ENCODE measurements around the gene MACO1.
A peak's percentile ranks its signal among the peaks of the same experiment; 100 is the strongest.
"Not testable (repeated sequence)": the region's sequence is repeated elsewhere in the genome, so short reads cannot be mapped to it uniquely, and the experiment has no call there.

MACO1 gene

DNA sequence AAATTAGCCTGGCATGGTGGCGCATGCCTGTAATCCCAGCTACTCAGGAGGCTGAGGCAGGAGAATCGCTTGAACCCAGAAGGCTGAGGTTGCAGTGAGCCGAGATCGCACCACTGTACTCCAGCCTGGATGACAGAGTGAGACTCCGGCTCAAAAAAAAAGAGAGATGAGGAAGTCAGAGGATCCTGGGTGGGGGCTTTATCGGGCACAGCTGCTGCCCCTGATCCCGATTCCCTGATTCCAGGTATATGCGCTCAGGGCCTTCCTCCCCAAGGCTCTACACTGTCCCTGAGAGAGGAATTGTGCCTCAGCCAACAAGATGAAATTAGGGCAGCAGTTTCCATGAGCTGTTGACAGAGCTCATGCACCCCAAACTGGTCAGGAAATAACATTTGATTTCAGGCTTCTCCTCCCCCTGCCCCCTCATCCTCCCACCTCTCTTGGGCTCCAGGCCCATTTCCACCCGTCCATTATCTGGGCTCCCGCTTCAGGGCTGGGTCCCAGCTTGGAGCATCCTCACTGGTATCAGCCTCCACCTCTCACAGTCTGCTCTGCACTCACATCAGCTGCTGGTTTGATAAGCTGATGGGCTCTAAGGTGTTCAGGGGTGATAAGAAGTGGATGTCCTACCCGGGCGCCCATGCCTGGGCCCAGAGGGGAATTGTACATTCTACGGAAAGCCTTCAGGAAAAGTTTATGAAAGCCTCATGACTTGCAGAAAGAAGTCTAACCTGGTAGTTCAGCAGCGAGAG lies 17.6 kb upstream of the MACO1 start:
- H3K36me3 Mint-ChIP-seq (ENCODE audit: low read depth); H3K27ac Mint-ChIP-seq; H3K4me1 Mint-ChIP-seq; ATAC-seq; H3K4me3 Mint-ChIP-seq; H3K27me3 Mint-ChIP-seq; DNase-seq; H3K9me3 Mint-ChIP-seq: not testable (repeated sequence)

DNA sequence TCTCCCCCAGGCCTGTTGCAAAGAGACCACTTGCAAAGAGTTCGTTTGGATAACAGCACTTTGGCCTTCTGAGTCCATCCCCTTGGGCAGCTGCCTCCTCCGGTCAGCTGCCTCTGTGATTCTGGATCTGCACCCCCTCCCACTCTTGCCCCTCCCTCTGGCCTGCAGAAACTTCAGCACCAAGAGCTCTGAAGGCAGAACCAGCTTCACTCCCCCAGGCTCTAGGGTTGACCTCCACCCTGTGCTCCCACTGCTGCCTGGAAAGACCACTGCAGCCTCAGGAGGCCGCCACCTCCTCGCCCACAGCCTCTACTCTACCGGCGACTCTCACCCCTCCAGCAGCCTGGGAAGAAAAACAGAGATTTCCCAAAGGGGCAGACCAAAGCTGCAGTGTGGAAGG lies 16.5 kb upstream of the MACO1 start:
- not testable (repeated sequence) for H3K4me1 Mint-ChIP-seq; H3K36me3 Mint-ChIP-seq (ENCODE audit: low read depth); H3K27ac Mint-ChIP-seq; DNase-seq; H3K4me3 Mint-ChIP-seq; ATAC-seq; H3K27me3 Mint-ChIP-seq; H3K9me3 Mint-ChIP-seq

DNA sequence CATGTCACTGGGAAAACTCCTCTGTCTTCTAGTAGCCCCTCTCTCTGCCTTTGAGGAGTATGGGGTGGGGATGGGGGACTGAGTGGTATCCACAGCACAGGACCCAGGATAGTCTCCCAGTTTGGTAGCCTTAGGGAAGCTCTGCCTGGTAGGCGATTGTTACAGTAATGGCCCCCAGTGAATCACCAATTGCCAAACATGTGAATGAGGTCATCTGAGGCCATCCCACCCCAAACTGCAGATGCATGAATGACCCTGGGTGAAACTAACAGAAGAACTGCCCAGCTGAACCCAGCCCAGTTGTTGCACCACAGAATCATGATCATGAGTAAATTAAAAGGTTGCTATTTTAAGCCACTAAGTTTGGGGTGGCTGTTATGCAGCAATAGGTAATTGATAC lies 16.1 kb upstream of the MACO1 start:
- H3K36me3 Mint-ChIP-seq (ENCODE audit: low read depth); DNase-seq; ATAC-seq; H3K4me3 Mint-ChIP-seq; H3K4me1 Mint-ChIP-seq; H3K9me3 Mint-ChIP-seq; H3K27me3 Mint-ChIP-seq; H3K27ac Mint-ChIP-seq: not testable (repeated sequence)

GRCh38 chr1:25417280-25417679 lies 13.4 kb upstream of the MACO1 start:
- not testable (repeated sequence) for H3K4me3 Mint-ChIP-seq; DNase-seq; H3K9me3 Mint-ChIP-seq; H3K27ac Mint-ChIP-seq; H3K36me3 Mint-ChIP-seq (ENCODE audit: low read depth); ATAC-seq; H3K4me1 Mint-ChIP-seq; H3K27me3 Mint-ChIP-seq

DNA sequence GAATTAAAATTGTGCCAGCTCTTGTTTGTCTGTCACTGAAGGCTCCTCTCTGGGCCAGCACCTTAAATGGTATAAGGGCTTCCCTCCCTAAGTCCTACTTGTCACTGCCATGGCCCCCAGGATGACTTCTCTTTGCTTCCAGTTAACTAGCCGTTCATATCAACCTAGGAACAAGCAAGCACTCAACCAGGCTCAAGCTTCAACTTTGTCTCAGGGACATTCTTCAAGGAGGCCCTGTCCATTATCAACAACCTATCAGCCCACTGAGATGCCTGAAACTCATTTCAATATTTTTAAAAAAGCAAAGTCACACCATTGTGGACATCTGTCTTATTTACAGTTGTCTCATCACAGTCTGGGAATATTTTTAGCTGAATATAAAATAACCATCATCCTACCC lies 11.4 kb upstream of the MACO1 start:
- H3K27ac Mint-ChIP-seq; H3K9me3 Mint-ChIP-seq; H3K36me3 Mint-ChIP-seq (ENCODE audit: low read depth); ATAC-seq; DNase-seq; H3K4me1 Mint-ChIP-seq; H3K4me3 Mint-ChIP-seq; H3K27me3 Mint-ChIP-seq: not testable (repeated sequence)

GRCh38 chr1:25420715-25421114 lies 10.0 kb upstream of the MACO1 start, which contains the start of gene RHCE:
RHCE (minus strand) TSS chr1:25420825; CDS start chr1:25420786, 39 bp downstream.
- not testable (repeated sequence) for H3K9me3 Mint-ChIP-seq, ATAC-seq

DNA sequence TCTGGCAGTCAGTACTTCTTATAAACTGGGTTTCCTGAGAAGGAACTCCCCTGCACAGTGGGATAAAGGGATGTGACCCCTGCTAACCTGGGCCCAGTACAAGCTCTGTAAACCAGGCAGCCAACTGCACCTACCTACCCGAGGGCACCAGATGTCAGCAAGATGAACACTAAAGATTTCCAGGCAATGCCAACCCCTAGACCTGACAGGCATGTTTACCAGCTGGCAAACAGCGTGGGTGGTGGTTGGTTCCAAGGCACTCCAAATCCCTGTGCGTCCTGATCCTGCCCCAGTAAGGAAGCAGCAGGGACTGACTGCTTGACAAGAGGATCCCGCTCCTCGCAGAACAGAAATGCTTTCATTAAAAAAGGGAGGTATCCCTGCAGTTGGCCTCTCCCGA lies 7.5 kb upstream of the MACO1 start:
- not testable (repeated sequence) for DNase-seq; H3K27me3 Mint-ChIP-seq; H3K36me3 Mint-ChIP-seq (ENCODE audit: low read depth); H3K4me1 Mint-ChIP-seq; H3K9me3 Mint-ChIP-seq; H3K27ac Mint-ChIP-seq; H3K4me3 Mint-ChIP-seq; ATAC-seq

More at GRCh38 chr1:25420715-25421114, 10.0 kb upstream of the MACO1 start, which contains the start of gene RHCE:
- not testable (repeated sequence) for DNase-seq; H3K27me3 Mint-ChIP-seq; H3K4me1 Mint-ChIP-seq; H3K27ac Mint-ChIP-seq; H3K36me3 Mint-ChIP-seq (ENCODE audit: low read depth); H3K4me3 Mint-ChIP-seq

DNA sequence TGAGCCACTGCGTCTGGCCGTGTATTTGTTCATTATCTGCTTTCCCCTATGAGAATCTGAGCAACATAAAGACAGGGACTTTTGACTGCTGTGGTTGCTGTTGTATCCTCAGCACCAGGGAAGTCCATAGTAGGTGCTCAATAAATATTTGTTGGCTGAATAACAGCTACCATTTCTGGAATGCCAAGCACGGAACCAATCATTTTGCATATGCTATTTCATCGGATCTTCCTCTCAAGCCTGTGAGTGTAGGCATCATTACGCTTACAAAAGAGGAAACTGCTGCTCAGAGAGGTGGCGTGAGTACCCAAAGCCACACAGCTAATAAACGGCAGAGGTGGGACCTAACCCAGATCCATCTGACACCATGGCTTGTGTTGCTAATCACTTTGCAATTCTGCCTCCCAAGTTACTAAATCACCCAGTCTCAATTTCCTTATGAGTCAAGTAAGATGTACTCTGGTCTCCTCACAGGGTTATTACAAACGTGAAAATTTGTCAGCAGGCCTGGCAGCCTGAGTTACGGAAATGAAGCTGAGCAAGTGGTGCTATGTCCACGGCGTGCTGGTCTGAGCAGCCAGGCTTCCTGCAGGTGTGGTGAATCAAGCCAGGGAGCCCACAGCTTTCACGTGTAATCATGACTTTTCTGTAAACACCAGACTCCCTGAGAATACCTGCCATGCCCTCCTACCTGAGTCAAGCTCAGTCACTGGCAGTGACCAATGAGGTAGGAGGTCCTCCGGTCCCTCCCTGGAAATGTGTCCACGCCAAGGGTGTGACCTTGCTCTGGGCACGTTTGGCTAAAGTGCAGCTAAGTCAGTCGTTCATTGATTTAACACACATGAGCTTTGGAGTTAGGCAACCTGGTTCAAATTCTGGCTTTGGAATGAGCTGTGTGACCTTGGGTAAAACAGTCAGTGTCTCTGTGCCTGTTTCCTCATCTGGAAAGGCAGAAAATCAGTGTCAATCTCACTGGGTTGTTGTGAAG lies 5.3 kb upstream of the MACO1 start:
- Mint-ChIP-seq H3K4me3 (no peak overlapping the region), H3K27ac (no peak overlapping the region), H3K27me3 (peaks cover 2% of the 10 kb centered on the region), H3K4me1 (peaks cover 6% of the 10 kb centered on the region), H3K36me3 (ENCODE audit: low read depth) (no peaks in the 10 kb centered on the region), H3K9me3 (no peaks in the 10 kb centered on the region)
- no peak for ATAC-seq
- no peak for DNase-seq

DNA sequence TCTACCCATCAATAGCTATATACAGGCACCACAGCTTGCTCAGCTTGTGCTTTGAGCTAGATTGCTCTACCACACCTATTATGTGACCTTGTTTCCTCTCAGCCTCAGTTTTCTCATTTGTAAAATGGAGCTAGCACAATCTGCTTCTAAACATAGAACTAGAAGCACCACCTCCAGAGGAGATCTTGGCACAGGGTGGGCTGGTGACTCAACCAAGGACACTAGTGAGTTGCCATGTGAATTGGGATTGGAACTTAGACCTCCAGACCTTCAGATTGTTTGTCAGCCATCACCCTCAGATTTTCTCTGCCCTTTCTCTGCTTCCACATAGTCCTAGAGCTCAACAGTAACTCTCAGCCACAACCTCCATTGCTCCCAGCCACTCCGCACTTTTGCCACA lies 3.0 kb upstream of the MACO1 start:
- Mint-ChIP-seq H3K27me3 (no peaks in the 10 kb centered on the region), H3K4me1 (peaks cover 18% of the 10 kb centered on the region), H3K27ac (no peak overlapping the region), H3K4me3 (no peak overlapping the region), H3K9me3 (no peaks in the 10 kb centered on the region), H3K36me3 (ENCODE audit: low read depth) (no peaks in the 10 kb centered on the region)
- ATAC-seq (no peak), DNase-seq (no peak)

GRCh38 chr1:25428475-25429166 lies 2.1 kb upstream of the MACO1 start:
- ATAC-seq, result no peak
- no peak for DNase-seq
- H3K27me3 Mint-ChIP-seq, result no peaks in the 10 kb centered on the region
- H3K36me3 Mint-ChIP-seq (ENCODE audit: low read depth), result no peaks in the 10 kb centered on the region
- H3K4me1 Mint-ChIP-seq, result peaks cover 27% of the 10 kb centered on the region
- H3K9me3 Mint-ChIP-seq, result no peaks in the 10 kb centered on the region
- H3K27ac Mint-ChIP-seq, result no peak overlapping the region
- H3K4me3 Mint-ChIP-seq, result peak overlapping the region; percentile 44

GRCh38 chr1:25430967-25431881 lies 527 bp downstream of the MACO1 start:
- Mint-ChIP-seq H3K27ac (peak overlapping the region; percentile 67), H3K9me3 (no peaks in the 10 kb centered on the region), H3K27me3 (no peaks in the 10 kb centered on the region), H3K36me3 (ENCODE audit: low read depth) (no peaks in the 10 kb centered on the region), H3K4me3 (peak overlapping the region; percentile 89), H3K4me1 (peaks cover 53% of the 10 kb centered on the region)
- ATAC-seq (peak; percentile 31), DNase-seq (peak; percentile 70)

DNA sequence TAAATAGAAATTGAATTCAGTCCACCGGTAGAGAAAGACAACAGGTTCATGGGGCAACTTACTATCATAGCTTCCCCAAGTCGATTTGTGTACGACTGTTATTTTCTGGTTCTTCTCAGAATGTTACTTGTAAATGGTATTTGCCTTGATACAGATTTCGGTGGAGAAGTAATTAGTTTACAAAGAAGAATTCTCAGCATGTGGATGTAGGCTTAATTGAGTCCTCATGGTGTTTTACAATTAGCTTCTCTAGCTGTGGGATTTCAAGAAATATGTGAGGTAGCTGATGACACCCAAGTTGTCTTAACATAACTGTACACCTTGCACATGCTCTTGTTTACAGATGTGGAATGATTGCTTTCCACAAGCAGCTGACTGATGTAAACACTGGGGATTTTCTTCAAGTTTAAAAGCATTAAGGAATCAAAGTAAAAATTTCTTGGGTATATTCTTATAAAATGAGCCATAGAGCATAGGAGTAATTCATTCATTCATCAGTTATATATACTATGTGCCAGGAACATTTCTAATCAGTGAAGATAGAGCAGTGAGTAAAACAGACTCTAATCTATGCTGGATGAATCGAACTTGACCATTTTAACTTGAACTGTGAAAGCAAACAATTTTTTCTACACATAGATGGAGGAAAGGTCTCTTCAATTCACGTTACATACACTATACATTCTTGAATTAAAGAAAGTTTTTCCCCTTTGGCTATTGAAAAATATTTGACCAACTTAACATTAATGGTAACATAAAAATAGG lies 1.4 kb downstream of the MACO1 start:
- Mint-ChIP-seq H3K36me3 (ENCODE audit: low read depth) (peaks cover 5% of the 10 kb centered on the region), H3K27me3 (no peaks in the 10 kb centered on the region), H3K4me1 (peaks cover 62% of the 10 kb centered on the region), H3K4me3 (peak overlapping the region; percentile 87), H3K27ac (peak overlapping the region; percentile 67), H3K9me3 (no peaks in the 10 kb centered on the region)
- ATAC-seq (no peak), DNase-seq (no peak)

- Mint-ChIP-seq H3K36me3 (ENCODE audit: low read depth) (peaks cover 7% of the 10 kb centered on the region), H3K27me3 (no peaks in the 10 kb centered on the region), H3K4me3 (peak overlapping the region; percentile 87), H3K9me3 (no peaks in the 10 kb centered on the region), H3K4me1 (peaks cover 62% of the 10 kb centered on the region), H3K27ac (no peak overlapping the region)
- ATAC-seq (no peak), DNase-seq (no peak)
These were observed 2.2 kb downstream of the MACO1 start for GRCh38 chr1:25432749-25433388.

Data from activated naive CD8-positive, alpha-beta T cell treated with anti-CD3 and anti-CD28 coated beads, Interleukin-2, amount 50 U/mL, for 24 hours (primary cell).